Gastroesophageal sphincter (tissue), 4 donors: ENCODE results near the gene KRT72. TPM values are rescaled to one million over a fixed set of nuclear protein-coding genes. Genes with fewer than 3 reads are reported as not detected.

ENCODE experiments used
- ATAC-seq: fragments of 150-250 bp; one replicate; pipeline ENCODE4 v1.9.1; 2016; ENCODE audit warnings: mild to moderate bottlenecking, moderate library complexity
- H3K27ac ChIP-seq, 4 donors: fragments of 200-600 bp; sonication (generic) in 3 of 4; 1 replicate in 3 of 4; 2 replicates in 1 of 4; pipeline ENCODE4 v1.5.1; 2016 to 2019
- H3K27me3 ChIP-seq: fragments of 200-600 bp; sonication (generic); one replicate; pipeline ENCODE4 v1.5.1; 2019
- H3K36me3 ChIP-seq, 2 donors: fragments of 200-600 bp; sonication (generic); one replicate each; pipeline ENCODE4 v1.5.1; 2019; ENCODE audit warnings: control low read depth in 1 of 2
- H3K4me1 ChIP-seq, 3 donors: fragments of 200-600 bp; sonication (generic); 1 replicate in 2 of 3; 2 replicates in 1 of 3; pipeline ENCODE4 v1.5.1; 2016 to 2019; ENCODE audit warnings: control low read depth in 2 of 3
- H3K4me3 ChIP-seq, 2 donors: fragments of 200-600 bp; sonication (generic); one replicate each; pipeline ENCODE4 v1.5.1; 2019; ENCODE audit warnings: mild to moderate bottlenecking in 1 of 2, moderate library complexity in 1 of 2
- H3K9me3 ChIP-seq, 3 donors: fragments of 200-600 bp; sonication (generic); one replicate each; pipeline ENCODE4 v1.5.1; 2017 to 2019; ENCODE audit warnings: control low read depth in 2 of 3
- CTCF ChIP-seq, 4 experiments: fragments of 200-600 bp in 2 of 4; fragments of 450-650 bp in 2 of 4; sonication (generic) in 1 of 4; IDR thresholded peaks; one replicate each; pipeline ENCODE4 v1.5.1; 2017 to 2019; ENCODE audit warnings: antibody characterized with exemption in 4 of 4, mild to moderate bottlenecking in 2 of 4, moderate library complexity in 2 of 4
- EP300 ChIP-seq: sonication (generic); formaldehyde crosslinking; IDR thresholded peaks from one replicate; pipeline ENCODE4 v1.6.1; 2017; ENCODE audit warnings: antibody characterized with exemption, mild to moderate bottlenecking
- POLR2A ChIP-seq, 2 donors: fragments of 450-650 bp; IDR thresholded peaks; one replicate each; pipeline ENCODE4 v1.6.1; 2017; ENCODE audit warnings: antibody characterized with exemption in 2 of 2, mild to moderate bottlenecking in 2 of 2, moderate library complexity in 1 of 2
- POLR2AphosphoS5 ChIP-seq: sonication (generic); formaldehyde crosslinking; IDR thresholded peaks from one replicate; pipeline ENCODE4 v1.6.1; 2017; ENCODE audit warnings: antibody characterized with exemption
- WGBS, 2 donors: methylation state at CpG; one replicate each; pipeline ENCODE4 v1.1.5; 2018; ENCODE audit warnings: low coverage in 1 of 2; 5-methylcytosine and 5-hydroxymethylcytosine counted together
- total RNA-seq, 4 donors: library from RNA; depleted of rRNA; stranded (reverse); fragments of >200 nt; gene quantifications; one replicate each; pipeline ENCODE4 v1.1.0, GENCODE V29; 2016

KRT72 gene
- total RNA-seq, 4 donors from 2014 or later = not detected

- Histone ChIP-seq H3K27me3 (peaks cover 66% of the 10 kb centered on the region), H3K36me3 (no peaks in the 10 kb centered on the region), H3K4me3 (no peak overlapping the region), H3K27ac (no peak overlapping the region), H3K4me1 (no peaks in the 10 kb centered on the region), H3K9me3 (no peaks in the 10 kb centered on the region)
- TF ChIP-seq EP300 (no peak), POLR2A (IDR thresholded peaks at IDR 0.05) (no peak), POLR2AphosphoS5 (no peak), CTCF (IDR thresholded peaks at IDR 0.05) (no peak)
- no peak for ATAC-seq
- WGBS, 2 donors = no CpG with 5 or more reads among the region's 10 CpGs
Measured at GRCh38 chr12:52570511-52570910, 30.8 kb downstream of the KRT72 start.

- Histone ChIP-seq H3K36me3 (no peaks in the 10 kb centered on the region), H3K4me3 (no peak overlapping the region), H3K4me1 (no peaks in the 10 kb centered on the region), H3K9me3 (no peaks in the 10 kb centered on the region), H3K27ac (no peak overlapping the region), H3K27me3 (peaks cover 62% of the 10 kb centered on the region)
- TF ChIP-seq EP300 (no peak), POLR2AphosphoS5 (no peak), CTCF (IDR thresholded peaks at IDR 0.05) (no peak), POLR2A (IDR thresholded peaks at IDR 0.05) (no peak)
- WGBS, 2 donors = 76 to 92% methylated on average over 6 to 9 of the region's 12 CpGs
- no peak for ATAC-seq
Measured at GRCh38 chr12:52568111-52568510, 33.2 kb downstream of the KRT72 start.

GRCh38 chr12:52566847-52567291 is 34.4 kb downstream of the KRT72 start:
- TF ChIP-seq POLR2AphosphoS5 = no peak
- TF ChIP-seq POLR2A (IDR thresholded peaks at IDR 0.05) = no peak
- TF ChIP-seq CTCF (IDR thresholded peaks at IDR 0.05) = no peak
- TF ChIP-seq EP300 = no peak
- Histone ChIP-seq H3K4me3 (no peak overlapping the region), H3K36me3 (no peaks in the 10 kb centered on the region), H3K4me1 (no peaks in the 10 kb centered on the region), H3K9me3 (no peaks in the 10 kb centered on the region), H3K27me3 (peaks cover 52% of the 10 kb centered on the region), H3K27ac (no peak overlapping the region)
- ATAC-seq = no peak
- WGBS, 2 donors = 20 to 70% methylated on average over 1 to 3 of the region's 8 CpGs

GRCh38 chr12:52564582-52564981 is 36.7 kb downstream of the KRT72 start:
- Histone ChIP-seq H3K27ac (no peak overlapping the region), H3K36me3 (no peaks in the 10 kb centered on the region), H3K9me3 (no peaks in the 10 kb centered on the region), H3K4me3 (no peak overlapping the region), H3K27me3 (peaks cover 55% of the 10 kb centered on the region), H3K4me1 (no peaks in the 10 kb centered on the region)
- no CpG with 5 or more reads among the region's 1 CpG for WGBS, 2 donors
- no peak for ATAC-seq
- TF ChIP-seq POLR2A (IDR thresholded peaks at IDR 0.05) (no peak), POLR2AphosphoS5 (no peak)

- Histone ChIP-seq H3K27ac (no peak overlapping the region), H3K27me3 (peaks cover 52% of the 10 kb centered on the region), H3K4me1 (no peaks in the 10 kb centered on the region), H3K4me3 (no peak overlapping the region), H3K9me3 (no peaks in the 10 kb centered on the region), H3K36me3 (no peaks in the 10 kb centered on the region)
- no peak for ATAC-seq
- TF ChIP-seq POLR2AphosphoS5 = no peak
- 50% methylated on average over 1 of the region's 3 CpGs for WGBS, 2 donors
Measured at GRCh38 chr12:52561880-52562449, 39.3 kb downstream of the KRT72 start.

- WGBS, 2 donors = 80% methylated on average over 4 of the region's 4 CpGs; no CpG with 5 or more reads in 1 of the 2 donors
- TF ChIP-seq CTCF (IDR thresholded peaks at IDR 0.05) (no peak), POLR2A (IDR thresholded peaks at IDR 0.05) (no peak), EP300 (no peak), POLR2AphosphoS5 (no peak)
- no peak overlapping the region for H3K27ac ChIP-seq
- no peaks in the 10 kb centered on the region for H3K36me3 ChIP-seq
- ATAC-seq = no peak
- no peaks in the 10 kb centered on the region for H3K4me1 ChIP-seq
- H3K9me3 ChIP-seq = no peaks in the 10 kb centered on the region
- H3K4me3 ChIP-seq = no peak overlapping the region
- H3K27me3 ChIP-seq = peaks cover 37% of the 10 kb centered on the region
Measured at GRCh38 chr12:52559979-52560378, 41.3 kb downstream of the KRT72 start.
